Measurements from ENCODE around the gene MAST4. TPM values are rescaled to one million over a fixed set of nuclear protein-coding genes. Genes with fewer than 3 reads are reported as not detected.

The MAST4 gene
- total and polyA plus RNA-seq, 2 of the 4 experiments (the other 2 are of a cell fraction): 4.8 to 6.8 TPM

GRCh38 chr5:67163863-67164595 is 567.8 kb downstream of the MAST4 start:
- Histone ChIP-seq H4K91ac (ENCODE audit: insufficient read depth, low read depth, low read length) (no peak overlapping the region), H4K20me1 (ENCODE audit: insufficient read depth, low read length) (no peaks in the 10 kb centered on the region), H2BK120ac (ENCODE audit: low read depth, low read length) (no peak overlapping the region), H2AK5ac (ENCODE audit: low read depth, low read length) (no peak overlapping the region), H3K9me3 (ENCODE audit: control insufficient read depth, insufficient read depth, low read length) (no peaks in the 10 kb centered on the region), H2BK15ac (ENCODE audit: low read depth, low read length) (no peak overlapping the region), H3K18ac (ENCODE audit: low read depth, low read length) (no peak overlapping the region), H2AK9ac (replicated peaks; ENCODE audit: low read depth, low read length, poor library complexity) (no peak overlapping the region), H3K4me2 (ENCODE audit: low read depth, low read length) (no peak overlapping the region), H3K4me3 (ENCODE audit: insufficient read depth, low read depth, low read length) (no peak overlapping the region), H3K79me1 (ENCODE audit: low read depth in 1 of 2, low read length in 2 of 2) (no peaks in the 10 kb centered on the region), H3K4me1 (ENCODE audit: control insufficient read depth, insufficient read depth, low read length) (peaks cover 2% of the 10 kb centered on the region; the same call in 1 of the 2 replicates), H2BK20ac (ENCODE audit: low read depth, low read length) (no peak overlapping the region), H3K4ac (ENCODE audit: low read depth, low read length) (no peak overlapping the region), H4K5ac (ENCODE audit: low read depth, low read length) (no peak overlapping the region), H3K14ac (replicated peaks; ENCODE audit: low read depth, low read length) (no peak overlapping the region), H3K23ac (ENCODE audit: low read depth, low read length) (no peak overlapping the region), H3K27ac (ENCODE audit: insufficient read depth, low read length) (no peak overlapping the region), H3K27me3 (ENCODE audit: control insufficient read depth, insufficient read depth, low read length) (no peaks in the 10 kb centered on the region), H3K9ac (ENCODE audit: low read depth, low read length) (no peak overlapping the region), H2BK5ac (ENCODE audit: low read depth, low read length, poor library complexity, severe bottlenecking) (no peak overlapping the region), H3K9me1 (ENCODE audit: insufficient read depth, low read length) (no peaks in the 10 kb centered on the region), H4K8ac (ENCODE audit: low read depth in 2 of 2, low read length in 2 of 2) (no peak overlapping the region), H2AFZ (replicated peaks; ENCODE audit: low read length, poor library complexity) (no peak overlapping the region), H3K56ac (ENCODE audit: extremely low read depth, insufficient read depth, low read length) (no peak overlapping the region), H3K36me3 (ENCODE audit: control insufficient read depth, insufficient read depth, low read length) (peaks cover 21% of the 10 kb centered on the region)
- ChIA-PET CTCF (interaction anchor here (1.7 kb wide), 1 partner anchor 45 kb away, joined by 4 read pairs; no protein-coding TSS in a partner anchor), POLR2A (ENCODE audit: unreplicated experiment) (interaction anchor here (0.5 kb wide), 1 partner anchor 16 kb away, joined by 4 read pairs; no protein-coding TSS in a partner anchor)
- in situ Hi-C loops (cut with MboI; ENCODE audit: low sequenced_read_pairs) (loop anchor here (5.0 kb wide), 1 partner anchor 48 kb away; no protein-coding TSS in a partner anchor), dilution Hi-C loops (cut with HindIII; ENCODE audit: low sequenced_read_pairs, unreplicated experiment) (no loop called here), intact Hi-C loops (cut with micrococcal nuclease) (loop anchor here (10.0 kb wide), 1 partner anchor 1881 kb away; no protein-coding TSS in a partner anchor)
- no peak for ATAC-seq (ENCODE audit: low read depth)
- no peak for DNase-seq
- WGBS, 2 experiments (ENCODE audit: extremely low coverage in 2 of 2, insufficient read length in 1 of 2): 89% methylated on average over 27 of the region's 33 CpGs; no CpG with 5 or more reads in 1 of the 2 experiments
- BruUV-seq (replicated peaks): no TSS peak
- TF ChIP-seq USF2 (IDR thresholded peaks at IDR 0.05; ENCODE audit: low read depth, low read length): no peak
- TF ChIP-seq MAFK (IDR thresholded peaks at IDR 0.05; ENCODE audit: low read depth, low read length): no peak
- TF ChIP-seq CTCF (conservative IDR thresholded peaks at IDR 0.05; ENCODE audit: low read depth, low read length): no peak
- no peak for TF ChIP-seq CEBPB (IDR thresholded peaks at IDR 0.05; ENCODE audit: low read depth, low read length)
- no peak for TF ChIP-seq RCOR1 (IDR thresholded peaks at IDR 0.05; ENCODE audit: insufficient replicate concordance, low read length)
- TF ChIP-seq FOS (IDR thresholded peaks at IDR 0.05; ENCODE audit: low read depth, low read length): no peak
- no peak for TF ChIP-seq ELK1 (IDR thresholded peaks at IDR 0.05; ENCODE audit: borderline replicate concordance, low read depth, low read length)
- no peak for TF ChIP-seq RFX5 (IDR thresholded peaks at IDR 0.05; ENCODE audit: low read depth, low read length)
- no peak for TF ChIP-seq POLR2A (IDR thresholded peaks at IDR 0.05; ENCODE audit: low read depth, low read length)
- TF ChIP-seq SMC3 (IDR thresholded peaks at IDR 0.05; ENCODE audit: low read depth, low read length): no peak
- no peak for TF ChIP-seq NFE2L2 (IDR thresholded peaks at IDR 0.05; ENCODE audit: low read depth, low read length)
- no peak for TF ChIP-seq MXI1 (IDR thresholded peaks at IDR 0.05; ENCODE audit: borderline replicate concordance, low read depth, low read length)
- no peak for TF ChIP-seq MAZ (IDR thresholded peaks at IDR 0.05; ENCODE audit: borderline replicate concordance, low read depth, low read length)
- TF ChIP-seq RAD21 (IDR thresholded peaks at IDR 0.05; ENCODE audit: low read length): no peak
- TF ChIP-seq BHLHE40 (IDR thresholded peaks at IDR 0.05; ENCODE audit: low read depth, low read length): no peak

Measured in IMR-90 (cell line).